Stimulated activated CD8-positive, alpha-beta memory T cell treated with anti-CD3 and anti-CD28 coated beads, Interleukin-4, amount 100 ng/mL, for 24 hours (primary cell): ENCODE results near the gene NTHL1.

Source experiments
- DNase-seq: peaks from one replicate; pipeline ENCODE4 v3.0.0-alpha.2; 2020; ENCODE audit warnings: low read depth

Gene NTHL1

GRCh38 chr16:1991948-1992703 is 55.5 kb downstream of the NTHL1 start:
- peak; percentile 94 for DNase-seq

GRCh38 chr16:1991588-1991947 is 56.1 kb downstream of the NTHL1 start:
- no peak for DNase-seq

GRCh38 chr16:1991135-1991551 is 56.5 kb downstream of the NTHL1 start:
- DNase-seq = no peak

GRCh38 chr16:1990351-1991134 is 57.1 kb downstream of the NTHL1 start:
- no peak for DNase-seq

GRCh38 chr16:1990101-1990350 is 57.6 kb downstream of the NTHL1 start:
- no peak for DNase-seq
